ENCODE results near the gene CDK14. TPM values are rescaled to one million over a fixed set of nuclear protein-coding genes. Genes with fewer than 3 reads are reported as not detected.
"Not testable (repeated sequence)": the region's sequence is repeated elsewhere in the genome, so short reads cannot be mapped to it uniquely, and the experiment has no call there.

The CDK14 gene
- total RNA-seq, 1 experiment from 2014 or later, result 57.9 TPM

DNA sequence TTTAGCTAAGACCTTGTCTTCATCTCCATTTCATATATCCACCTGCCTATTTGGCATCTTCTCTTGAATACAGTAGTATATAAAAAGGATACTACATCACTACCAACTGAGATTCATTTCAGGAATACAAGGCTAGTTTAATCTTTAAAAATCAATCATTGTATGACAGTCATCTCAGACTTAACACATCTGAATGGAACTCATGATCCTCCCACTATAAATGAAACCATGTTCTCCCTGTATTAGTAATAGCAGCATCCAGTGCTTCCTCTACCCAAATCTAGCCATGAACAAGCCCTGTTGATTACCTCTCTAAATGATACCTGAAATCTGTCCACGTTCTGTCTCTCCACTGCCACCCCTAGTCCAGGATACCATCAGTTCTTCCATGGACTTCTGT lies 196.2 kb downstream of the CDK14 start:
- Mint-ChIP-seq H3K9me3 (peaks cover 43% of the 10 kb centered on the region), H3K36me3 (peaks cover 43% of the 10 kb centered on the region), H3K4me1 (peaks cover 5% of the 10 kb centered on the region), H3K27ac (no peak overlapping the region), H3K27me3 (ENCODE audit: low read depth) (no peaks in the 10 kb centered on the region), H3K4me3 (no peak overlapping the region)
- DNase-seq (ENCODE audit: low spot score), result no peak
- TF ChIP-seq, protein P1, sequence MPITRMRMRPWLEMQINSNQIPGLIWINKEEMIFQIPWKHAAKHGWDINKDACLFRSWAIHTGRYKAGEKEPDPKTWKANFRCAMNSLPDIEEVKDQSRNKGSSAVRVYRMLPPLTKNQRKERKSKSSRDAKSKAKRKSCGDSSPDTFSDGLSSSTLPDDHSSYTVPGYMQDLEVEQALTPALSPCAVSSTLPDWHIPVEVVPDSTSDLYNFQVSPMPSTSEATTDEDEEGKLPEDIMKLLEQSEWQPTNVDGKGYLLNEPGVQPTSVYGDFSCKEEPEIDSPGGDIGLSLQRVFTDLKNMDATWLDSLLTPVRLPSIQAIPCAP (CRISPR knock-in tag; IDR thresholded peaks at IDR 0.05), result no peak
- TF ChIP-seq ZNF263 (CRISPR knock-in tag; IDR thresholded peaks at IDR 0.05; ENCODE audit: low read depth) (no peak), NR1H2 (CRISPR knock-in tag; IDR thresholded peaks at IDR 0.05) (no peak)
- TF ChIP-seq, protein P2, sequence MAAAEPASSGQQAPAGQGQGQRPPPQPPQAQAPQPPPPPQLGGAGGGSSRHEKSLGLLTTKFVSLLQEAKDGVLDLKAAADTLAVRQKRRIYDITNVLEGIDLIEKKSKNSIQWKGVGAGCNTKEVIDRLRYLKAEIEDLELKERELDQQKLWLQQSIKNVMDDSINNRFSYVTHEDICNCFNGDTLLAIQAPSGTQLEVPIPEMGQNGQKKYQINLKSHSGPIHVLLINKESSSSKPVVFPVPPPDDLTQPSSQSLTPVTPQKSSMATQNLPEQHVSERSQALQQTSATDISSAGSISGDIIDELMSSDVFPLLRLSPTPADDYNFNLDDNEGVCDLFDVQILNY (CRISPR knock-in tag; IDR thresholded peaks at IDR 0.05), result no peak
- ChIA-PET POLR2A (no interaction called here), CTCF (no interaction called here)
- no peak for ATAC-seq

DNA sequence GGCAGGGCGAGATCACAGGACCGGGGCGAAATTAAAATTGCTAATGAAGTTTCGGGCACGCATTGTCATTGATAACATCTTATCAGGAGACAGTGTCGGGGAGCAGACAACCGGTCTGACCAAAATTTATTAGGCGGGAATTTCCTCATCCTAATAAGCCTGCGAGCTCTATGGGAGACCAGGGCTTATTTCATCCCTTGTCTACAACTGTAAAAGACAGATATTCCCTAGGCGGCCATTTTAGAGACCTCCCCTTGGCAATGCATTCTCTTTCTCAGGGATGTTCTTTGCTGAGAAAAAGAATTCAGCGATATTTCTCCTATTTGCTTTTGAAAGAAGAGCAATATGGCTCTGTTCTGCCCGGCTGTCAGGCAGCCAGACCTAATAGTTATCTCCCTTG lies 198.1 kb downstream of the CDK14 start:
- POLR2A ChIA-PET; CTCF ChIA-PET; H3K4me1 Mint-ChIP-seq; ATAC-seq; H3K4me3 Mint-ChIP-seq; H3K27me3 Mint-ChIP-seq (ENCODE audit: low read depth); H3K27ac Mint-ChIP-seq: not testable (repeated sequence)
- H3K36me3 Mint-ChIP-seq, result peaks cover 51% of the 10 kb centered on the region
- DNase-seq (ENCODE audit: low spot score), result peak; percentile 9
- H3K9me3 Mint-ChIP-seq, result peaks cover 50% of the 10 kb centered on the region

DNA sequence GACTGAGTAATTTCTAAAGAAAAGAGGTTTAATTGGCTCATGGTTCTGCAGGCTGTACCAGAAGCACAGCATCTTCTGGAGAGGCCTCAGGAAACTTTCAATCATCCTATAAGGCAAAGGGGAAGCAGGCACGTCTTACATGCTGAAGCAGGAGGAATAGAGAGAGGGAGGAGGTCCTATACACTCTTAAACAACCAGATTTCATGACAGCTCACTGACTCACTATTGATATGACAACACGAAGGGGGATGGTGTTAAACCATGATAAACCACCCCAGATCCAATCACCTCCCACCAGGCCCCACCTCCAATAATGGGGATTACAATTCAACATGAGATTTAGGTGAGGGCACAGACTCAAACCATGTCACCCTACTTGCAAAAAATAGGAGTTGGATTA lies 201.5 kb downstream of the CDK14 start:
- Mint-ChIP-seq H3K27ac (no peak overlapping the region), H3K36me3 (peaks cover 41% of the 10 kb centered on the region), H3K4me3 (no peak overlapping the region), H3K27me3 (ENCODE audit: low read depth) (no peaks in the 10 kb centered on the region), H3K9me3 (peaks cover 40% of the 10 kb centered on the region), H3K4me1 (no peaks in the 10 kb centered on the region)
- CTCF ChIA-PET, result no interaction called here
- no peak for DNase-seq (ENCODE audit: low spot score)
- TF ChIP-seq, protein P3, sequence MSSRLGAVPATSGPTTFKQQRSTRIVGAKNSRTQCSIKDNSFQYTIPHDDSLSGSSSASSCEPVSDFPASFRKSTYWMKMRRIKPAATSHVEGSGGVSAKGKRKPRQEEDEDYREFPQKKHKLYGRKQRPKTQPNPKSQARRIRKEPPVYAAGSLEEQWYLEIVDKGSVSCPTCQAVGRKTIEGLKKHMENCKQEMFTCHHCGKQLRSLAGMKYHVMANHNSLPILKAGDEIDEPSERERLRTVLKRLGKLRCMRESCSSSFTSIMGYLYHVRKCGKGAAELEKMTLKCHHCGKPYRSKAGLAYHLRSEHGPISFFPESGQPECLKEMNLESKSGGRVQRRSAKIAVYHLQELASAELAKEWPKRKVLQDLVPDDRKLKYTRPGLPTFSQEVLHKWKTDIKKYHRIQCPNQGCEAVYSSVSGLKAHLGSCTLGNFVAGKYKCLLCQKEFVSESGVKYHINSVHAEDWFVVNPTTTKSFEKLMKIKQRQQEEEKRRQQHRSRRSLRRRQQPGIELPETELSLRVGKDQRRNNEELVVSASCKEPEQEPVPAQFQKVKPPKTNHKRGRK (CRISPR knock-in tag; IDR thresholded peaks at IDR 0.05; ENCODE audit: borderline replicate concordance), result no peak
- TF ChIP-seq, protein P4, sequence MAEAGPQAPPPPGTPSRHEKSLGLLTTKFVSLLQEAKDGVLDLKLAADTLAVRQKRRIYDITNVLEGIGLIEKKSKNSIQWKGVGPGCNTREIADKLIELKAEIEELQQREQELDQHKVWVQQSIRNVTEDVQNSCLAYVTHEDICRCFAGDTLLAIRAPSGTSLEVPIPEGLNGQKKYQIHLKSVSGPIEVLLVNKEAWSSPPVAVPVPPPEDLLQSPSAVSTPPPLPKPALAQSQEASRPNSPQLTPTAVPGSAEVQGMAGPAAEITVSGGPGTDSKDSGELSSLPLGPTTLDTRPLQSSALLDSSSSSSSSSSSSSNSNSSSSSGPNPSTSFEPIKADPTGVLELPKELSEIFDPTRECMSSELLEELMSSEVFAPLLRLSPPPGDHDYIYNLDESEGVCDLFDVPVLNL (CRISPR knock-in tag; IDR thresholded peaks at IDR 0.05; ENCODE audit: borderline replicate concordance, low read depth), result no peak
- TF ChIP-seq SP1 (CRISPR knock-in tag; conservative IDR thresholded peaks at IDR 0.05), result no peak
- TF ChIP-seq ZNF263 (CRISPR knock-in tag; IDR thresholded peaks at IDR 0.05; ENCODE audit: low read depth), result no peak
- TF ChIP-seq, protein P5, sequence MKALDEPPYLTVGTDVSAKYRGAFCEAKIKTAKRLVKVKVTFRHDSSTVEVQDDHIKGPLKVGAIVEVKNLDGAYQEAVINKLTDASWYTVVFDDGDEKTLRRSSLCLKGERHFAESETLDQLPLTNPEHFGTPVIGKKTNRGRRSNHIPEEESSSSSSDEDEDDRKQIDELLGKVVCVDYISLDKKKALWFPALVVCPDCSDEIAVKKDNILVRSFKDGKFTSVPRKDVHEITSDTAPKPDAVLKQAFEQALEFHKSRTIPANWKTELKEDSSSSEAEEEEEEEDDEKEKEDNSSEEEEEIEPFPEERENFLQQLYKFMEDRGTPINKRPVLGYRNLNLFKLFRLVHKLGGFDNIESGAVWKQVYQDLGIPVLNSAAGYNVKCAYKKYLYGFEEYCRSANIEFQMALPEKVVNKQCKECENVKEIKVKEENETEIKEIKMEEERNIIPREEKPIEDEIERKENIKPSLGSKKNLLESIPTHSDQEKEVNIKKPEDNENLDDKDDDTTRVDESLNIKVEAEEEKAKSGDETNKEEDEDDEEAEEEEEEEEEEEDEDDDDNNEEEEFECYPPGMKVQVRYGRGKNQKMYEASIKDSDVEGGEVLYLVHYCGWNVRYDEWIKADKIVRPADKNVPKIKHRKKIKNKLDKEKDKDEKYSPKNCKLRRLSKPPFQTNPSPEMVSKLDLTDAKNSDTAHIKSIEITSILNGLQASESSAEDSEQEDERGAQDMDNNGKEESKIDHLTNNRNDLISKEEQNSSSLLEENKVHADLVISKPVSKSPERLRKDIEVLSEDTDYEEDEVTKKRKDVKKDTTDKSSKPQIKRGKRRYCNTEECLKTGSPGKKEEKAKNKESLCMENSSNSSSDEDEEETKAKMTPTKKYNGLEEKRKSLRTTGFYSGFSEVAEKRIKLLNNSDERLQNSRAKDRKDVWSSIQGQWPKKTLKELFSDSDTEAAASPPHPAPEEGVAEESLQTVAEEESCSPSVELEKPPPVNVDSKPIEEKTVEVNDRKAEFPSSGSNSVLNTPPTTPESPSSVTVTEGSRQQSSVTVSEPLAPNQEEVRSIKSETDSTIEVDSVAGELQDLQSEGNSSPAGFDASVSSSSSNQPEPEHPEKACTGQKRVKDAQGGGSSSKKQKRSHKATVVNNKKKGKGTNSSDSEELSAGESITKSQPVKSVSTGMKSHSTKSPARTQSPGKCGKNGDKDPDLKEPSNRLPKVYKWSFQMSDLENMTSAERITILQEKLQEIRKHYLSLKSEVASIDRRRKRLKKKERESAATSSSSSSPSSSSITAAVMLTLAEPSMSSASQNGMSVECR (CRISPR knock-in tag; IDR thresholded peaks at IDR 0.05; ENCODE audit: borderline replicate concordance), result no peak
- TF ChIP-seq, protein P6, sequence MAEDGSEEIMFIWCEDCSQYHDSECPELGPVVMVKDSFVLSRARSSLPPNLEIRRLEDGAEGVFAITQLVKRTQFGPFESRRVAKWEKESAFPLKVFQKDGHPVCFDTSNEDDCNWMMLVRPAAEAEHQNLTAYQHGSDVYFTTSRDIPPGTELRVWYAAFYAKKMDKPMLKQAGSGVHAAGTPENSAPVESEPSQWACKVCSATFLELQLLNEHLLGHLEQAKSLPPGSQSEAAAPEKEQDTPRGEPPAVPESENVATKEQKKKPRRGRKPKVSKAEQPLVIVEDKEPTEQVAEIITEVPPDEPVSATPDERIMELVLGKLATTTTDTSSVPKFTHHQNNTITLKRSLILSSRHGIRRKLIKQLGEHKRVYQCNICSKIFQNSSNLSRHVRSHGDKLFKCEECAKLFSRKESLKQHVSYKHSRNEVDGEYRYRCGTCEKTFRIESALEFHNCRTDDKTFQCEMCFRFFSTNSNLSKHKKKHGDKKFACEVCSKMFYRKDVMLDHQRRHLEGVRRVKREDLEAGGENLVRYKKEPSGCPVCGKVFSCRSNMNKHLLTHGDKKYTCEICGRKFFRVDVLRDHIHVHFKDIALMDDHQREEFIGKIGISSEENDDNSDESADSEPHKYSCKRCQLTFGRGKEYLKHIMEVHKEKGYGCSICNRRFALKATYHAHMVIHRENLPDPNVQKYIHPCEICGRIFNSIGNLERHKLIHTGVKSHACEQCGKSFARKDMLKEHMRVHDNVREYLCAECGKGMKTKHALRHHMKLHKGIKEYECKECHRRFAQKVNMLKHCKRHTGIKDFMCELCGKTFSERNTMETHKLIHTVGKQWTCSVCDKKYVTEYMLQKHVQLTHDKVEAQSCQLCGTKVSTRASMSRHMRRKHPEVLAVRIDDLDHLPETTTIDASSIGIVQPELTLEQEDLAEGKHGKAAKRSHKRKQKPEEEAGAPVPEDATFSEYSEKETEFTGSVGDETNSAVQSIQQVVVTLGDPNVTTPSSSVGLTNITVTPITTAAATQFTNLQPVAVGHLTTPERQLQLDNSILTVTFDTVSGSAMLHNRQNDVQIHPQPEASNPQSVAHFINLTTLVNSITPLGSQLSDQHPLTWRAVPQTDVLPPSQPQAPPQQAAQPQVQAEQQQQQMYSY (CRISPR knock-in tag; IDR thresholded peaks at IDR 0.05), result no peak
- TF ChIP-seq, protein P7, sequence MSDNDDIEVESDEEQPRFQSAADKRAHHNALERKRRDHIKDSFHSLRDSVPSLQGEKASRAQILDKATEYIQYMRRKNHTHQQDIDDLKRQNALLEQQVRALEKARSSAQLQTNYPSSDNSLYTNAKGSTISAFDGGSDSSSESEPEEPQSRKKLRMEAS (CRISPR knock-in tag; IDR thresholded peaks at IDR 0.05), result no peak
- no peak for TF ChIP-seq NR3C1 (CRISPR knock-in tag; conservative IDR thresholded peaks at IDR 0.05; ENCODE audit: low read depth)
- TF ChIP-seq FOXK1 (CRISPR knock-in tag; IDR thresholded peaks at IDR 0.05), result no peak
- ATAC-seq, result no peak
- POLR2A ChIA-PET, result no interaction called here
